HG02610 (cell line): ENCODE measurements around the gene RPH3AL.
"Not testable (repeated sequence)": the region's sequence is repeated elsewhere in the genome, so short reads cannot be mapped to it uniquely, and the experiment has no call there.

ENCODE experiments used
- ATAC-seq: cut with Tn5 transposase; IDR thresholded peaks from one replicate; pipeline ENCODE4 v1.9.1; 2021; ENCODE audit warnings: mild to moderate bottlenecking, moderate library complexity; ENCODE audit not compliant: unreplicated experiment

The RPH3AL gene

GRCh38 chr17:185445-186138 lies 167.0 kb downstream of the RPH3AL start:
- ATAC-seq = no peak

DNA sequence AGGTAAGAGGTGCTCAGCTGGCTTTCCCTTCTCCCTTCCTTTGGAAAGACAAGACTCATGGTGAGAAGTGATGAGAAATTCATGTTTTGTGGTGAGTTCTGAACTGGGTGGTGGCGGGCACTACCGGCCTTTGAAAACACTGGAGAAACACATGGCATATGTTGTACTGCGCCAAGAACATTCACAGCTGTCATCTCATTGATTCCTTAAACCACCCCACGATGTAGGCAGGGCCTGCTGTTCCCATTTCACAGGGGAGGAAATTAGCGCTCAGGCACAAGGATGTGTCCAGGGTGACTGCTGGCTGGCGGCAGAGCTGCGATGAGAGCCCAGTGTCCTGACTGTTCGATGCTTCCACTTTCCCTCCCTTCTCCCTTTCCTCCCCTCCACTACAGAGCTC lies 169.6 kb downstream of the RPH3AL start:
- ATAC-seq = no peak

DNA sequence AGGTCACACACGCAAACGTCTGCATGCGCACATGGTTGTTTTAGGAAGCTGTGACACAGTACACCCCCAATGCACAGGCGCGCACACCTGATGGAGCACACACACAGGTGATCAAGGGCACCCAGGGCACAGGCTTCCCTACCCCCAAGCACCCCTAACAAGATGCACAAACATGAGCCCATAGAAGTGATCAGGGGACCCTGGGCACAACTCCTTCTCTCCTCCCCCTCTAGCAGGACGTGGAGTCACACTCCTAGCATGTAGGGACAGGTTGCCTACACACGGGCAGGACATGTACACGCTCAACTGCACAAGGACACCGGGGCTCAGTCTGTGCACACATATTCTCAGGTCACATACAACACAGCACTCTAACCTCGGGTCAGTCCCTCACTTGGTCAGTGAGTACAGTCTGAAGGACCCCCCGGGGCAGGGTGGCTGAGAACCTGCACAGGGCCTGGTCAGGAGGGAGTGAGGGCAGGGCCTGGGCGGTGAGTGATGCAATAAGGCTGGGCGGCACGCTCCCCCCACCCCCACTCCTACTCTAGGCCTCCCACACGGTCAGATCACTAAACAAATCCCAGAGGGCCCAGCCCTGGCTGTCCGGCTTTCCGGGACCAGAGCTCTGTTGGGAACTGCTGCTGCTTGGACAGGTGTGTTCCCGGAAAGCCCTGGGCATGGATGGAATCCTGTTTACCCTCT lies 170.4 kb downstream of the RPH3AL start:
- no peak for ATAC-seq

DNA sequence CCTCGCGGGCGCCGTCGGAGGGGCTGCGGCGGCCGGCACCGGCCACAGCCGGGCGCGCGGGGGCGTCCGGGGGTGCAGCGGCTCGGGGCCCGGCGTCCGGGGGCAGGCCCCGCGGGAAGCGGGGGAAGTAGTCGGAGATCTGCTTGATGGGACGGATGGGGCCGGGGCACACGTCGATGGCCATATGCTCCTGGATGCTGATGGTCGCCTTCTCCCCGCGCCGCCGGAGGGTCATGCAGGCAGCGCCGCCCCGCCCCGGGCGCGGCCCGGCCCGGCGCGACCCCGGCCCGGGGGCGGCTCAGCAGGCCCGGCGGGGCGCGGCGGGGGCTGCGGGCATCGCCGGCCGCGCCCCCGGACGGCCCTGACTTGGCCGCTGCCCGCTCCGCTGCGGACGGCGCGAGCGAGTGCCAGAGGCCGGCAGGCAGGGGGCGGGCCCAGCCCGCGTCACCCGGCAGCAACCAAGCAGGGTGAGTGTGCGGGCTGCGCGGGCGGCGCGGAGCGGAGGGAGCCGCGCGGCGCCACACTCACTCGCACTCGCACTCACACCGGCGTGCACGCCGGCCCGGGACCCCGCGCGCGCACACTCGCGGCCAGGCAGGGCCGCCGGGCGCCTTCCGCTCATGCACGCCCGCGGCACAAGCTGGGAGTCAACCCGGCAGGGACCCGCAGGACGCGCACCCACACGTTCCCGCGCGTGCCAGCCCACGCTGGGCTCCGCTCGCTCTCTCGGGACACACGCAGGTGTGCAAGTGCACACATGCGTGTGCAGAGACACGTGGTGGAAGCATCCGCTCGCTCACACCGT lies 171.2 kb downstream of the RPH3AL start, which contains the start of gene DOC2B:
DOC2B (minus strand) TSS at position 406 of the 805 bp plus-strand sequence; CDS start at position 235, 171 bp downstream.
- no peak for ATAC-seq

GRCh38 chr17:180381-181244 lies 172.0 kb downstream of the RPH3AL start:
- ATAC-seq = no peak

GRCh38 chr17:179781-180380 lies 172.7 kb downstream of the RPH3AL start:
- ATAC-seq = no peak

DNA sequence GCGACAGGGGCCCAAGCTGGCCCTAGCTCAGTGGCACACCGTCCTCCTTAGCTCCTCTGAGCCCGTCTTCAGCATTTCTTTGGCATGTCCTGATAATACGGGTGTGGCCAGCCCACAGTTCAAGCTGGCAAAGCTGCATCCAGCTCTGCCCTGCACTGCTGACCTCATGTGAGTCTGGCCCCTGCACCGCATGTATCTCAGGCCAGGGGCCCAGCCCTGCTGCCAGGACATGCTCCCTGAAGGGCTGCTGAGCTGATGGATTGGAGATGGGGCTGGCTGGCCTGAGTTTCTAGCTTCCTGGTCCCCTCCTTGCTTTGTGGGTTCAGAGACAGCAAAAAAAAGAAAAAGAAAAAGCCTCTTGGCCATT lies 173.6 kb downstream of the RPH3AL start:
- no peak for ATAC-seq

- ATAC-seq = no peak
These were observed 174.1 kb downstream of the RPH3AL start for GRCh38 chr17:178292-179065.

GRCh38 chr17:177762-178161 lies 174.8 kb downstream of the RPH3AL start:
- no peak for ATAC-seq

GRCh38 chr17:177155-177554 lies 175.5 kb downstream of the RPH3AL start:
- ATAC-seq = no peak

DNA sequence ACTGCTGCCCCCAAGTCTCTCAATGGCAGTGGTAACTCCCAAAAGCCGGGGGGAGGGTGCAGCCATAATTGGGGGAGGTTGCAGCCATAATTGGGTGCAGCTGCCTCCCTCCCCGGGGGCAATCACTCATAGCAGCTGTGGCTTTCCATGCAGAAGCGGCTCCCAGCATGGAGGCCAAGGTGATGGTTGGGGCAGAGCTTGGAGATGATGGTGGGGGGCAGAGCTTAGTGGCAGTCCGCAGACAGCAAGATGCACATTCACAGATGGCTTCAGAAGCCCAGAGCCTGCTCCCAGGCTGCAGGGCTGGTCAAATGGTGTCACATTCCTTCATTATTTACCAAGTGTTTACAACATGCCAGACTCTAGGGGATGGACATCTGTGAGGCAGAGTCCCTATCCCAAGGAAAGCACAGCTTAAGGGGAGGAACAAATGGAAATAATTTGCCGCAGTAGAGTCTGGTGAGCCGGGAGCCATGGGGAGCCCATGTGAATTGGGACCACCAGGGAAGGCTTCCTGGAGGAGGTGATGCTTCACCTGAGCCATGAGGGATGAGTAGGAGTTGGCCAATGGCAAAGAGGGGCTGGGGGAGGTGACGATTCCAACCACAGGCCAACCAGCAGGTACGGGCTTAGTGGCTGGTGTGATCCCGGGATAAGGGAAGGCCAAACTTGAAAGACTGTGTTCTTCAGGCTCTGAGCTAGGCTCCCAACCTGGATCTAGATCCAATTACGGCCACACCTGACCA lies 179.3 kb downstream of the RPH3AL start:
- ATAC-seq = no peak

- no peak for ATAC-seq
These were observed 180.2 kb downstream of the RPH3AL start for GRCh38 chr17:172401-172800.

- no peak for ATAC-seq
These were observed 180.7 kb downstream of the RPH3AL start for GRCh38 chr17:171871-172270.

DNA sequence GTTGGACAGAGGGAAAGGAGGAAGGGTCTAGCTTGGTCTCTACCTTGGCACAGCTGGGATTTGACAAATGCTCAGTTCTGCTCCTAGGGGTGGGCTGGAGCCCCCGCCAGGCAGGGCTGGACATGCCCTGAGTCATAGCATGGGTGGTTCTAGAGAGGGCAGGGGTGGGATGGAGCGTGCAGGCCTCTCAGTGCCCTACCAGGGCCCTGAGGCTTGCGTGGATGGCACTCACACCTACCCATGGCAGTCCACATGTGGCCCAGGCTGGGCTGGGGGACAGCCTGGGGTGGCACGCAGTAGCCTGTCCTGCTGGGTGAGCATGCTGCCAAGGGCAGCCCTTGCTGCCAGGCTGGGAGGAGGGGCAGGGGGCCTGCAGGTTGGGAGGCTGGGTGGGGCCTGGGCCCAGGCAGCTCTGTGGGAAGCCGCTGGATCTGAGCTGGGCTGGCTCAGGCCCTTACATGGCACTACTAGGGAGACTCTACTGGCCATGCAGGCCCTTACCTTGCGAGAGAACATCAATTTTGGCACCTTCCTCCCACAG lies 182.4 kb downstream of the RPH3AL start:
- ATAC-seq = no peak

GRCh38 chr17:168614-169013 lies 184.0 kb downstream of the RPH3AL start:
- ATAC-seq = not testable (repeated sequence)

DNA sequence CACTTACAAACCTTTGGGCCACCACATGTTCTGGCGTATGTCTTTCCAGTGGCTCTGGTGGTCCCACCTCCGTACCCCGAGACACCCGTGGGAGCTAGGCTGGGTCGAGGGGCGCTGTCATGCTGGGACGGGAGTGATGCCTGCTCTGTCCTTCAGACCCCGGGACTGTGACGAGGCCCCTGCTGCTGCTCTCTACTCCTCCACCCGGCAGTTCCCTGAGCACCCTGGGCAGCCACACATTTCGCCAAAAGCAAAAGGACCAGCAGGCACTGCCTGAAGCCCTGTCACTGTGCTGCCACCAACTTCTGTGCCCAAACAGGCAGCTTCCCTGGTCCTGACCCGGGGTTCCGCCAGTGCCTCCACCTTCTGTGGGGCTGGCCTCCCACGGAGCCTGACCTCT lies 186.7 kb downstream of the RPH3AL start:
- no peak for ATAC-seq

- ATAC-seq = no peak
These were observed 188.0 kb downstream of the RPH3AL start for GRCh38 chr17:164303-165235.
